ENCODE results near the gene TPX2. TPM values are rescaled to one million over a fixed set of nuclear protein-coding genes. Genes with fewer than 3 reads are reported as not detected.

The TPX2 gene
- total and polyA plus RNA-seq, 2 of the 8 experiments (the other 6 are each of a cell fraction or from before 2014, with no cell fraction given): 43.6 to 125 TPM

- TF ChIP-seq CHD7 (IDR thresholded peaks at IDR 0.05; ENCODE audit: insufficient replicate concordance, low read length) (no peak), EZH2 (IDR thresholded peaks at IDR 0.05; ENCODE audit: low read depth, low read length, severe bottlenecking) (no peak), SRF (IDR thresholded peaks at IDR 0.05; ENCODE audit: low read depth, low read length) (no peak), JUND (IDR thresholded peaks at IDR 0.05; ENCODE audit: low read length) (no peak), HDAC6 (IDR thresholded peaks at IDR 0.05; ENCODE audit: low read depth, low read length) (no peak), ZNF274 (IDR thresholded peaks at IDR 0.05; ENCODE audit: borderline replicate concordance, extremely low read depth, low read length) (no peak)
These were observed 99.7 kb downstream of the TPX2 start (continued) for GRCh38 chr20:31838646-31839292.
